ENCODE data around the gene KCNG3.

DNA sequence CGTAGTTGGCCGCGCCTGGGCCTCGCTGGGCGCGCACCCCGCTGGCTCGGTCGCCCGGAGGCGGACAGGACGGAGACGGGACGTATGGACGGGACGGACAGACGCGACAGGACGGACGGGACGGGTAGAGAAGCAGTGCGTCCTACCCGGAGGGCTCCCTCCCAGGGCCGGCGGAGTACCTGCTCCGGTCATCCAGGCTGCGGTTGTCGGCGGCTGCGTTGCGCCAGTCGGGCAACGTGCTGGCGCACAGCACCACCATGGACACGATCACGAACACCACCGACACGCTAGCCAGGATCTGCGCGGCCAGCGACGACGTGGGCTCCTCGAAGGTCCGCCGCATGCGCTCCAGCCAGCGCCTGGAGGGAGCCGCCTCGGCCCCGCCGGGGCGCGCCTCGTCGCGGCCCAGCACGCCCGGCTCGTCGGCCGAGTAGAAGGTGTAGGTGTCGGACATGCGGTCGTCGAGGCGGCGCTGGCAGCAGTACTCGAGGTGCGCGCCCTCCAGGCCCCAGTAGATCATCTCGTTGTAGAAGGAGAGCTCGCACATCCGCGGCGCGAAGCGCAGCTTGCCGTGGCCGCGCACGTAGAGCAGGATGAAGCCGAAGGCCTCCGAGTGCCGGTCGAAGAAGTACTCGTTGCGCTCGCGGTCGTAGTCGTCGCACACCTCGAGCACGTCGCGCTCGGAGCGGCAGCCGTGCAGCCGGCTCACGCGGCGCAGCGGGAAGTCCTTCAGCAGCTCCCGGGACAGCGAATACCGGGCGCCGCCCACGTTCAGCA, 903 bp downstream of the KCNG3 start:
- TF ChIP-seq, protein P1, sequence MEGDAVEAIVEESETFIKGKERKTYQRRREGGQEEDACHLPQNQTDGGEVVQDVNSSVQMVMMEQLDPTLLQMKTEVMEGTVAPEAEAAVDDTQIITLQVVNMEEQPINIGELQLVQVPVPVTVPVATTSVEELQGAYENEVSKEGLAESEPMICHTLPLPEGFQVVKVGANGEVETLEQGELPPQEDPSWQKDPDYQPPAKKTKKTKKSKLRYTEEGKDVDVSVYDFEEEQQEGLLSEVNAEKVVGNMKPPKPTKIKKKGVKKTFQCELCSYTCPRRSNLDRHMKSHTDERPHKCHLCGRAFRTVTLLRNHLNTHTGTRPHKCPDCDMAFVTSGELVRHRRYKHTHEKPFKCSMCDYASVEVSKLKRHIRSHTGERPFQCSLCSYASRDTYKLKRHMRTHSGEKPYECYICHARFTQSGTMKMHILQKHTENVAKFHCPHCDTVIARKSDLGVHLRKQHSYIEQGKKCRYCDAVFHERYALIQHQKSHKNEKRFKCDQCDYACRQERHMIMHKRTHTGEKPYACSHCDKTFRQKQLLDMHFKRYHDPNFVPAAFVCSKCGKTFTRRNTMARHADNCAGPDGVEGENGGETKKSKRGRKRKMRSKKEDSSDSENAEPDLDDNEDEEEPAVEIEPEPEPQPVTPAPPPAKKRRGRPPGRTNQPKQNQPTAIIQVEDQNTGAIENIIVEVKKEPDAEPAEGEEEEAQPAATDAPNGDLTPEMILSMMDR (IDR thresholded peaks at IDR 0.05): no peak
- no peak for TF ChIP-seq POLR2AphosphoS5 (IDR thresholded peaks at IDR 0.05)
- no peak for TF ChIP-seq POLR2A (IDR thresholded peaks at IDR 0.05)
- no peak for TF ChIP-seq EP300 (IDR thresholded peaks at IDR 0.05)

All from gastroesophageal sphincter (tissue), 3 donors.